Astrocyte (in vitro differentiated cells and primary cell): Measurements from ENCODE around the gene RNF123. TPM values are rescaled to one million over a fixed set of nuclear protein-coding genes. Genes with fewer than 3 reads are reported as not detected.

Experiments used
- DNase-seq: peaks from one replicate; pipeline ENCODE4 v3.0.0-alpha.2; 2010; ENCODE audit warnings: low read depth
- FAIRE-seq: peaks from 2 replicates; lab custom pipeline; 2011; peaks lifted over from hg19 to GRCh38; lab: Jason Lieb, UNC
- H2AFZ ChIP-seq: 2 replicates; pipeline ENCODE4 v1.6.0; 2012; ENCODE audit warnings: low read depth, low read length, inconsistent platforms
- H3K27ac ChIP-seq: 2 replicates; pipeline ENCODE4 v1.5.1; 2011; ENCODE audit warnings: low read depth, low read length, inconsistent platforms
- H3K27me3 ChIP-seq: 2 replicates; pipeline ENCODE4 v1.6.0; 2011; ENCODE audit warnings: low read length, inconsistent platforms; ENCODE audit not compliant: insufficient read depth
- H3K36me3 ChIP-seq: 2 replicates; pipeline ENCODE4 v1.5.1; 2011; ENCODE audit warnings: low read length, inconsistent platforms; ENCODE audit not compliant: insufficient read depth
- H3K4me1 ChIP-seq: 2 replicates; pipeline ENCODE4 v1.5.1; 2011; ENCODE audit warnings: low read length, inconsistent platforms; ENCODE audit not compliant: insufficient read depth
- H3K4me2 ChIP-seq: 2 replicates; pipeline ENCODE4 v1.6.0; 2012; ENCODE audit warnings: low read length, inconsistent platforms
- H3K4me3 ChIP-seq: 2 replicates; pipeline ENCODE4 v1.5.1; 2011; ENCODE audit warnings: low read depth, mild to moderate bottlenecking, low read length, inconsistent platforms; ENCODE audit not compliant: insufficient read depth
- H3K79me2 ChIP-seq: 2 replicates; pipeline ENCODE4 v1.6.0; 2012; ENCODE audit warnings: mild to moderate bottlenecking, low read length, inconsistent platforms; ENCODE audit not compliant: insufficient read depth
- H3K9ac ChIP-seq: 2 replicates; pipeline ENCODE4 v1.6.0; 2012; ENCODE audit warnings: mild to moderate bottlenecking, low read length, inconsistent platforms
- H3K9me3 ChIP-seq: 2 replicates; pipeline ENCODE4 v1.5.1; 2012; ENCODE audit warnings: low read depth, mild to moderate bottlenecking, low read length, inconsistent platforms; ENCODE audit not compliant: insufficient read depth
- H4K20me1 ChIP-seq: 2 replicates; pipeline ENCODE4 v1.6.0; 2012; ENCODE audit warnings: low read length, inconsistent platforms; ENCODE audit not compliant: insufficient read depth
- H3K27ac Mint-ChIP-seq: one replicate; pipeline ENCODE4 v1.8.0; 2021; ENCODE audit warnings: mild to moderate bottlenecking, mixed read lengths; ENCODE audit not compliant: unreplicated experiment
- H3K27me3 Mint-ChIP-seq: one replicate; pipeline ENCODE4 v1.8.0; 2021; ENCODE audit warnings: low read depth, mixed read lengths; ENCODE audit not compliant: unreplicated experiment
- H3K36me3 Mint-ChIP-seq: one replicate; pipeline ENCODE4 v1.8.0; 2021; ENCODE audit warnings: low read depth, mixed read lengths; ENCODE audit not compliant: unreplicated experiment
- H3K4me1 Mint-ChIP-seq: one replicate; pipeline ENCODE4 v1.8.0; 2021; ENCODE audit warnings: low read depth, mixed read lengths; ENCODE audit not compliant: unreplicated experiment
- H3K4me3 Mint-ChIP-seq: one replicate; pipeline ENCODE4 v1.8.0; 2021; ENCODE audit warnings: mild to moderate bottlenecking, moderate library complexity, mixed read lengths; ENCODE audit not compliant: unreplicated experiment
- H3K9me3 Mint-ChIP-seq: one replicate; pipeline ENCODE4 v1.8.0; 2021; ENCODE audit warnings: mild to moderate bottlenecking, mixed read lengths; ENCODE audit not compliant: unreplicated experiment
- EZH2 ChIP-seq: IDR thresholded peaks from 2 replicates; pipeline ENCODE4 v1.6.1; 2012; ENCODE audit warnings: mild to moderate bottlenecking, low read length, inconsistent platforms; ENCODE audit not compliant: insufficient read depth
- total RNA-seq: library from RNA; stranded (reverse); gene quantifications from 2 replicates; pipeline ENCODE4 v1.2.1, GENCODE V29; 2021
- TF ChIP-seq, protein P1 (sequence below): IDR thresholded peaks from 2 replicates; pipeline ENCODE4 v1.5.1; 2011; ENCODE audit warnings: low read depth, mild to moderate bottlenecking, inconsistent platforms, low read length, moderate library complexity; ENCODE audit not compliant: insufficient read depth

Gene RNF123
- total RNA-seq, 1 donor from 2014 or later: 40.9 TPM

DNA sequence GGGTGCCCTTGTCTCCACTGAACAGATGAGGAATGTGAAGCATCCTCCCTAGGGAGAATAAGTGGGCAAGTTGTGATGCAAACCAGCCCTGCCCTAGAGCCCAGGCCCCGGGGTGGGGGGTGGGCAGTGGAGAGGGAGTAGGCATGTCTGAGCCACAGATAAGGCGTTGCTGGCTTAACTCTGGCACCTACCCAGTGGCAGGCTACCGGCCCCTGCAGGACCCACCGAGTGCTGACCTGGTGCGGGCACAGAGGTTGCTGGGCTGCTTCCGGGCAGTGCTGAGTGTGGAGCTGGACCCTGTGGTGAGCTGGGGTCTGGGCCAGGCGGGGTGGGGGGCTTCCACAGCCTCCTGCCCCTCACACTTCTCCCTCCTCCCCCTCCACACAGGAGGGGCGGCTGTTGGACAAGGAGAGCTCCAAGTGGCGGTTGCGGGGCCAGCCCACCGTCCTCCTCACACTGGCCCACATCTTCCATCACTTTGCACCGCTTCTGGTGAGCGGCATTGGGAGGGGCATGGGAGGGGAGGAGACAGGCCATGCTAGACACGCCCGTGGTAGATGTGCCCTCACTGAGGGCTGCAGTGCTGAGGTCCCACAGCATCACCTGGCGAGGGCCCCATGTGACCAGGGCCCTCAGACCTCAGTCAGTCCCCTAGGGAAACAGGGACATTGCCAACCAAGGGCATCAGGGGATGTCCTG, 10.1 kb downstream of the RNF123 start:
- Histone ChIP-seq H3K9ac (no peak overlapping the region), H3K27me3 (no peaks in the 10 kb centered on the region), H4K20me1 (peaks cover 11% of the 10 kb centered on the region), H3K36me3 (no peaks in the 10 kb centered on the region), H3K4me2 (no peak overlapping the region), H3K4me3 (no peak overlapping the region), H3K79me2 (peaks cover 8% of the 10 kb centered on the region), H3K4me1 (no peaks in the 10 kb centered on the region), H3K27ac (no peak overlapping the region), H2AFZ (no peak overlapping the region), H3K9me3 (no peaks in the 10 kb centered on the region)
- no peak overlapping the region for H3K4me3 Mint-ChIP-seq
- no peaks in the 10 kb centered on the region for H3K4me1 Mint-ChIP-seq
- no peaks in the 10 kb centered on the region for H3K27me3 Mint-ChIP-seq
- H3K9me3 Mint-ChIP-seq: no peaks in the 10 kb centered on the region
- H3K36me3 Mint-ChIP-seq: peaks cover 13% of the 10 kb centered on the region
- no peak overlapping the region for H3K27ac Mint-ChIP-seq
- no peak for DNase-seq
- TF ChIP-seq, protein P1, sequence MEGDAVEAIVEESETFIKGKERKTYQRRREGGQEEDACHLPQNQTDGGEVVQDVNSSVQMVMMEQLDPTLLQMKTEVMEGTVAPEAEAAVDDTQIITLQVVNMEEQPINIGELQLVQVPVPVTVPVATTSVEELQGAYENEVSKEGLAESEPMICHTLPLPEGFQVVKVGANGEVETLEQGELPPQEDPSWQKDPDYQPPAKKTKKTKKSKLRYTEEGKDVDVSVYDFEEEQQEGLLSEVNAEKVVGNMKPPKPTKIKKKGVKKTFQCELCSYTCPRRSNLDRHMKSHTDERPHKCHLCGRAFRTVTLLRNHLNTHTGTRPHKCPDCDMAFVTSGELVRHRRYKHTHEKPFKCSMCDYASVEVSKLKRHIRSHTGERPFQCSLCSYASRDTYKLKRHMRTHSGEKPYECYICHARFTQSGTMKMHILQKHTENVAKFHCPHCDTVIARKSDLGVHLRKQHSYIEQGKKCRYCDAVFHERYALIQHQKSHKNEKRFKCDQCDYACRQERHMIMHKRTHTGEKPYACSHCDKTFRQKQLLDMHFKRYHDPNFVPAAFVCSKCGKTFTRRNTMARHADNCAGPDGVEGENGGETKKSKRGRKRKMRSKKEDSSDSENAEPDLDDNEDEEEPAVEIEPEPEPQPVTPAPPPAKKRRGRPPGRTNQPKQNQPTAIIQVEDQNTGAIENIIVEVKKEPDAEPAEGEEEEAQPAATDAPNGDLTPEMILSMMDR: no peak
- no peak for TF ChIP-seq EZH2
- no peak for FAIRE-seq

DNA sequence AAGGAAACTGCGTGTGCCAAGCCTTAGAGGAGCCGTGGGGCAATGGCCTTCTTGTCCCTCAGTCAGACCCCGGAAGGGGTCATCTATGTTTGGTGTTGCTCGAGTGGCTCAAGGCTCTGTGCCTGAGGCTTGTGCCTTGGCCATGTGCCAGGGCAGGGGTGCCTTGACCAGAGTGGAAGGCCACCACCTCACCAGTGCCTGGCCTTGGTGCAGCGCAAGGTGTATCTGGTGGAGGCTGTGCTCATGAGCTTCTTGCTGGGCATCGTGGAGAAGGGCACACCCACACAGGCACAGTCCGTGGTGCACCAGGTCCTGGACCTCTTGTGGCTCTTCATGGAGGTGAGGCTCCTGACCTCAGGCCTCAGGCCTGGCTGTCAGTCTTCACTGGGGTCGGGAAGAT, 10.7 kb downstream of the RNF123 start:
- Histone ChIP-seq H3K27ac (no peak overlapping the region), H3K4me2 (no peak overlapping the region), H3K36me3 (no peaks in the 10 kb centered on the region), H3K4me1 (no peaks in the 10 kb centered on the region), H3K27me3 (no peaks in the 10 kb centered on the region), H3K79me2 (peaks cover 2% of the 10 kb centered on the region), H3K9ac (no peak overlapping the region), H3K9me3 (no peaks in the 10 kb centered on the region), H4K20me1 (peaks cover 9% of the 10 kb centered on the region), H2AFZ (no peak overlapping the region), H3K4me3 (no peak overlapping the region)
- no peak for TF ChIP-seq EZH2
- TF ChIP-seq, protein P1: no peak
- DNase-seq: no peak
- no peaks in the 10 kb centered on the region for H3K4me1 Mint-ChIP-seq
- no peak for FAIRE-seq
- H3K27me3 Mint-ChIP-seq: no peaks in the 10 kb centered on the region
- H3K9me3 Mint-ChIP-seq: no peaks in the 10 kb centered on the region
- H3K36me3 Mint-ChIP-seq: peaks cover 13% of the 10 kb centered on the region
- H3K4me3 Mint-ChIP-seq: no peak overlapping the region
- H3K27ac Mint-ChIP-seq: no peak overlapping the region

DNA sequence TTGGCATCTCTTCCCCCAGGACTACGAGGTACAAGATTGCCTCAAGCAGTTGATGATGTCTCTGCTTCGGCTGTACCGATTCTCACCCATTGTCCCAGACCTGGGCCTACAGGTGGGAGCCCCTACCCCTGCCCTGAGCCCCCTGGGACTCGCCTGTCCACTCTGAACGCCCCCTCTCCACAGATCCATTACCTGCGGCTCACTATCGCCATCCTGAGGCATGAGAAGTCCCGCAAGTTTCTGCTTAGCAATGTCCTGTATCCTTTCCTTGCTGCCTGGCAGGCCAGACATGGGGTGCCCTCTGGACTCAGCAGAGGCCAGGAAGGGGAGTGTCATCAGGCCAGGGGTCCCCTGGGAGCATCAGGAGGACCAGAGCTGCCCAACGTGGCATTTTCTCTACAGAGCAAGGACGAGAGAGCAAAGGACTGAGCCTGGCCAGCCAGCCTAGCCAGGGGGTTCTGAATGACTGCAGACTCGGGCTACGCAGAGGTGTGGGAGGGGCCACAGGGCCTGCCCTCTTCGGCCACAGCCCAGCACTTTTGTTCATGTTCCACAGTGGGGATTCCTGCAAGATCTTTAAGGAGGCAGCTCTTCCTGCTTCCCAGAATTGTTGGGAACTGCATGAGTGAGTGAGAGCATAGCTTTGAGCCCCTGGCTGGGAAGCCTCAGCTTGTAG, 11.2 kb downstream of the RNF123 start:
- Mint-ChIP-seq H3K27ac (no peak overlapping the region), H3K36me3 (peaks cover 13% of the 10 kb centered on the region), H3K9me3 (no peaks in the 10 kb centered on the region), H3K4me3 (no peak overlapping the region), H3K27me3 (no peaks in the 10 kb centered on the region), H3K4me1 (no peaks in the 10 kb centered on the region)
- H2AFZ ChIP-seq: no peak overlapping the region
- no peak overlapping the region for H3K4me3 ChIP-seq
- peaks cover 9% of the 10 kb centered on the region for H4K20me1 ChIP-seq
- no peaks in the 10 kb centered on the region for H3K27me3 ChIP-seq
- FAIRE-seq (no peak), DNase-seq (no peak)
- no peak overlapping the region for H3K4me2 ChIP-seq
- H3K9ac ChIP-seq: no peak overlapping the region
- H3K27ac ChIP-seq: no peak overlapping the region
- H3K4me1 ChIP-seq: no peaks in the 10 kb centered on the region
- H3K36me3 ChIP-seq: no peaks in the 10 kb centered on the region
- H3K79me2 ChIP-seq: no peaks in the 10 kb centered on the region
- TF ChIP-seq, protein P1: no peak
- no peak for TF ChIP-seq EZH2
- no peaks in the 10 kb centered on the region for H3K9me3 ChIP-seq
